K562 (cell line): Measurements from ENCODE around the gene HSPA1B. TPM values are rescaled to one million over a fixed set of nuclear protein-coding genes. Genes with fewer than 3 reads are reported as not detected.

Experiments used
- BRF2 ChIP-seq: IDR thresholded peaks from 3 replicates; pipeline ENCODE4 v1.6.1; 2011; ENCODE audit warnings: borderline replicate concordance, mild to moderate bottlenecking; ENCODE audit not compliant: insufficient read length, insufficient read depth
- CAMTA2 ChIP-seq: fragments of 250-450 bp; sonication (Bioruptor Pico); conservative IDR thresholded peaks from 2 replicates; pipeline ENCODE4 v1.5.1; 2022
- DMBX1 ChIP-seq: fragments of 250-450 bp; sonication (Bioruptor Pico); IDR thresholded peaks from 2 replicates; pipeline ENCODE4 v1.8.0; 2022; ENCODE audit warnings: inconsistent platforms, mild to moderate bottlenecking, moderate library complexity, borderline replicate concordance
- ELF1 ChIP-seq: fragments of 200-800 bp; sonication (Bioruptor generic); IDR thresholded peaks from 2 replicates; pipeline ENCODE4 v1.6.1; 2016; ENCODE audit warnings: missing genetic modification characterization, missing compliant biosample characterization
- GTF2F1 ChIP-seq: IDR thresholded peaks from 2 replicates; pipeline ENCODE4 v1.6.1; 2011; ENCODE audit warnings: low read depth, low read length, improper control_type of control experiment
- HBP1 ChIP-seq: fragments of 450-650 bp; formaldehyde crosslinking; IDR thresholded peaks from 2 replicates; pipeline ENCODE4 v1.4.0; 2022; ENCODE audit warnings: missing genetic modification characterization
- KLF6 ChIP-seq: fragments of 250-450 bp; sonication (Bioruptor Pico); IDR thresholded peaks from 2 replicates; pipeline ENCODE4 v1.4.0; 2020; ENCODE audit warnings: mild to moderate bottlenecking, moderate library complexity, borderline replicate concordance
- MAZ ChIP-seq, 2 experiments: fragments of 450-650 bp in 1 of 2; sonication (generic) in 1 of 2; formaldehyde crosslinking; IDR thresholded peaks in 1 of 2; conservative IDR thresholded peaks in 1 of 2; 2 replicates each; pipeline versions ENCODE4 v1.4.0 to v1.5.0; 2020; ENCODE audit warnings: mild to moderate bottlenecking in 1 of 2, missing genetic modification reagents in 1 of 2
- NFIX ChIP-seq: fragments of 250-450 bp; sonication (Bioruptor Pico); IDR thresholded peaks from 2 replicates; pipeline ENCODE4 v1.4.0; 2020; ENCODE audit warnings: low read depth, mild to moderate bottlenecking, moderate library complexity
- NR1H2 ChIP-seq: sonication (generic); formaldehyde crosslinking; IDR thresholded peaks from 2 replicates; pipeline ENCODE4 v1.4.0; 2020; ENCODE audit warnings: mild to moderate bottlenecking, missing genetic modification reagents
- SUPT5H ChIP-seq: fragments of 450-650 bp; IDR thresholded peaks from 2 replicates; pipeline ENCODE4 v1.6.1; 2016
- TAF7 ChIP-seq: fragments of 450-650 bp; IDR thresholded peaks from 2 replicates; pipeline ENCODE4 v1.6.1; 2016; ENCODE audit warnings: missing genetic modification characterization, missing compliant biosample characterization
- ZC3H11A ChIP-seq: IDR thresholded peaks from 2 replicates; pipeline ENCODE4 v1.6.1; 2012; ENCODE audit warnings: low read depth, low read length, improper control_type of control experiment
- ZNF12 ChIP-seq: sonication (generic); formaldehyde crosslinking; IDR thresholded peaks from 2 replicates; pipeline ENCODE4 v1.4.0; 2020; ENCODE audit warnings: mild to moderate bottlenecking, missing genetic modification reagents
- ZNF316 ChIP-seq: fragments of 450-650 bp; IDR thresholded peaks from 2 replicates; pipeline ENCODE4 v1.6.1; 2016
- polyA plus RNA-seq, 8 experiments: library from polyadenylated mRNA; depleted of rRNA in 4 of 8; stranded (reverse) in 5 of 8; unstranded in 3 of 8; fragments of >200 nt; fragmentation: Nextera tagmentation in 2 of 8; fragmentation: Illumina TruSeq in 1 of 8; extraction: Ambion mirVana in 2 of 8; extraction: Trizol in 1 of 8; gene quantifications; 2 replicates each; pipeline versions ENCODE4 v1.2.1 to v1.2.3, GENCODE V29; 2011 to 2014; ENCODE audit warnings: inconsistent platforms in 1 of 8, missing spikeins in 1 of 8
- total RNA-seq, 7 experiments: library from RNA; depleted of rRNA in 6 of 7; stranded (reverse); fragments of >200 nt in 6 of 7; fragmentation: Illumina TruSeq in 2 of 7; extraction: Trizol in 2 of 7; gene quantifications; 2 replicates each; pipeline versions ENCODE4 v1.2.1 to v1.2.3, GENCODE V29; 2011 to 2021; ENCODE audit warnings: low replicate concordance in 1 of 7
- TF ChIP-seq, protein P1 (sequence below): fragments of 250-450 bp; sonication (Bioruptor Pico); IDR thresholded peaks from 2 replicates; pipeline ENCODE4 v1.9.0; 2021; ENCODE audit warnings: mild to moderate bottlenecking, inconsistent platforms
- TF ChIP-seq, protein P2 (sequence below), 2 experiments: fragments of 450-650 bp in 1 of 2; IDR thresholded peaks; 2 replicates each; pipeline ENCODE4 v1.6.1; 2011 to 2017; ENCODE audit warnings: low read depth in 2 of 2, antibody characterized with exemption in 1 of 2, borderline replicate concordance in 1 of 2, low read length in 1 of 2, mild to moderate bottlenecking in 1 of 2, mixed read lengths in 1 of 2; ENCODE audit not compliant: control insufficient read depth in 1 of 2

The HSPA1B gene
- total and polyA plus RNA-seq, 9 of the 15 experiments (the other 6 are each of a cell fraction or from before 2014, with no cell fraction given): 0.27 to 227 (median 51.2) TPM

GRCh38 chr6:31821301-31822035, 6.1 kb upstream of the HSPA1B start (continued):
- TF ChIP-seq ZNF12 (CRISPR knock-in tag) (no peak; the same call in 1 of the 2 replicates), ZC3H11A (peak; percentile 20; the same call in 1 of the 2 replicates), HBP1 (CRISPR knock-in tag) (peak; percentile 1; the same call in 1 of the 2 replicates), KLF6 (CRISPR knock-in tag) (0 out of 2 replicates have a peak, but pooled peaks have one; percentile 26), ELF1 (tag) (no peak), CAMTA2 (CRISPR knock-in tag) (0 out of 2 replicates have a peak, but pooled peaks have one; percentile 10), BRF2 (no peak), ZNF316 (peak; percentile 24; the same call in 1 of the 2 replicates), MAZ (CRISPR knock-in tag; conservative IDR thresholded peaks at IDR 0.05 in 1 of 2, IDR thresholded peaks at IDR 0.05 in 1 of 2) (peak; percentile 56 to 61; a peak in 3 of 4 replicates), TAF7 (tag) (peak; percentile 52; the same call in 1 of the 2 replicates), GTF2F1 (no peak), SUPT5H (peak; percentile 58), NR1H2 (CRISPR knock-in tag) (peak; percentile 11; the same call in 1 of the 2 replicates), NFIX (CRISPR knock-in tag) (peak; percentile 31), DMBX1 (CRISPR knock-in tag) (peak; percentile 83)
- TF ChIP-seq, protein P1, sequence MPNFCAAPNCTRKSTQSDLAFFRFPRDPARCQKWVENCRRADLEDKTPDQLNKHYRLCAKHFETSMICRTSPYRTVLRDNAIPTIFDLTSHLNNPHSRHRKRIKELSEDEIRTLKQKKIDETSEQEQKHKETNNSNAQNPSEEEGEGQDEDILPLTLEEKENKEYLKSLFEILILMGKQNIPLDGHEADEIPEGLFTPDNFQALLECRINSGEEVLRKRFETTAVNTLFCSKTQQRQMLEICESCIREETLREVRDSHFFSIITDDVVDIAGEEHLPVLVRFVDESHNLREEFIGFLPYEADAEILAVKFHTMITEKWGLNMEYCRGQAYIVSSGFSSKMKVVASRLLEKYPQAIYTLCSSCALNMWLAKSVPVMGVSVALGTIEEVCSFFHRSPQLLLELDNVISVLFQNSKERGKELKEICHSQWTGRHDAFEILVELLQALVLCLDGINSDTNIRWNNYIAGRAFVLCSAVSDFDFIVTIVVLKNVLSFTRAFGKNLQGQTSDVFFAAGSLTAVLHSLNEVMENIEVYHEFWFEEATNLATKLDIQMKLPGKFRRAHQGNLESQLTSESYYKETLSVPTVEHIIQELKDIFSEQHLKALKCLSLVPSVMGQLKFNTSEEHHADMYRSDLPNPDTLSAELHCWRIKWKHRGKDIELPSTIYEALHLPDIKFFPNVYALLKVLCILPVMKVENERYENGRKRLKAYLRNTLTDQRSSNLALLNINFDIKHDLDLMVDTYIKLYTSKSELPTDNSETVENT (CRISPR knock-in tag): 0 out of 2 replicates have a peak, but pooled peaks have one; percentile 38
- TF ChIP-seq, protein P2, sequence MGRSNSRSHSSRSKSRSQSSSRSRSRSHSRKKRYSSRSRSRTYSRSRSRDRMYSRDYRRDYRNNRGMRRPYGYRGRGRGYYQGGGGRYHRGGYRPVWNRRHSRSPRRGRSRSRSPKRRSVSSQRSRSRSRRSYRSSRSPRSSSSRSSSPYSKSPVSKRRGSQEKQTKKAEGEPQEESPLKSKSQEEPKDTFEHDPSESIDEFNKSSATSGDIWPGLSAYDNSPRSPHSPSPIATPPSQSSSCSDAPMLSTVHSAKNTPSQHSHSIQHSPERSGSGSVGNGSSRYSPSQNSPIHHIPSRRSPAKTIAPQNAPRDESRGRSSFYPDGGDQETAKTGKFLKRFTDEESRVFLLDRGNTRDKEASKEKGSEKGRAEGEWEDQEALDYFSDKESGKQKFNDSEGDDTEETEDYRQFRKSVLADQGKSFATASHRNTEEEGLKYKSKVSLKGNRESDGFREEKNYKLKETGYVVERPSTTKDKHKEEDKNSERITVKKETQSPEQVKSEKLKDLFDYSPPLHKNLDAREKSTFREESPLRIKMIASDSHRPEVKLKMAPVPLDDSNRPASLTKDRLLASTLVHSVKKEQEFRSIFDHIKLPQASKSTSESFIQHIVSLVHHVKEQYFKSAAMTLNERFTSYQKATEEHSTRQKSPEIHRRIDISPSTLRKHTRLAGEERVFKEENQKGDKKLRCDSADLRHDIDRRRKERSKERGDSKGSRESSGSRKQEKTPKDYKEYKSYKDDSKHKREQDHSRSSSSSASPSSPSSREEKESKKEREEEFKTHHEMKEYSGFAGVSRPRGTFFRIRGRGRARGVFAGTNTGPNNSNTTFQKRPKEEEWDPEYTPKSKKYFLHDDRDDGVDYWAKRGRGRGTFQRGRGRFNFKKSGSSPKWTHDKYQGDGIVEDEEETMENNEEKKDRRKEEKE (IDR thresholded peaks at IDR 0.05; ENCODE audit: borderline replicate concordance in 1 of 2, control insufficient read depth in 1 of 2, low read depth in 2 of 2, low read length in 1 of 2): 0 out of 4 replicates have a peak, but pooled peaks of 1 of the 2 experiments have one; percentile 39
